ENCODE results near the gene LPO. TPM values are rescaled to one million over a fixed set of nuclear protein-coding genes. Genes with fewer than 3 reads are reported as not detected.

LPO gene
- total and polyA plus RNA-seq, 9 of the 15 experiments (the other 6 are each of a cell fraction or from before 2014, with no cell fraction given), result 0.07 to 0.11 TPM; not detected in 7

GRCh38 chr17:58276423-58276822 is 38.0 kb downstream of the LPO start:
- no peak overlapping the region for H3K4me3 ChIP-seq
- in situ Hi-C loops (cut with MboI) (loop anchor here (25.0 kb wide), 1 partner anchor 736 kb away; no protein-coding TSS in a partner anchor), intact Hi-C loops (cut with micrococcal nuclease) (no loop called here)
- H3K27me3 ChIP-seq (ENCODE audit: control insufficient read depth in 2 of 2, insufficient read depth in 2 of 2, low read length in 2 of 2), result peaks cover 30 to 81% of the 10 kb centered on the region in 2 experiments; a peak in 4 of 5 replicates
- no peaks in the 10 kb centered on the region for H3K79me2 ChIP-seq (ENCODE audit: control insufficient read depth, insufficient read depth, low read length)
- FAIRE-seq (no peak), ATAC-seq (no peak), DNase-seq (ENCODE audit: extremely low read depth in 1 of 4, low spot score in 3 of 4) (peak in 1 of 4 experiments; percentile 16)
- peaks cover 5 to 25% of the 10 kb centered on the region in 2 experiments; a peak in 3 of 5 replicates for H3K4me1 ChIP-seq (replicated peaks in 1 of 2; ENCODE audit: control insufficient read depth in 2 of 2, insufficient read depth in 2 of 2, low read length in 2 of 2)
- H3K9ac ChIP-seq (ENCODE audit: insufficient read depth in 1 of 2, low read depth in 2 of 2, low read length in 2 of 2), result no peak overlapping the region
- no peaks in the 10 kb centered on the region for H3K9me1 ChIP-seq (ENCODE audit: control insufficient read depth, insufficient read depth, low read length)
- BruUV-seq (replicated peaks), result no TSS peak
- ChIA-PET CTCF (ENCODE audit: low intra/inter-chr PET ratio) (interaction anchor here (0.6 kb wide), 1 partner anchor 169 kb away, joined by 3 read pairs; no protein-coding TSS in a partner anchor), POLR2A (no interaction called here)
- WGBS (ENCODE audit: insufficient coverage, low coverage, missing lambda C conversion rate), result 0% methylated on average over 2 of the region's 2 CpGs
- H3K9me3 ChIP-seq (replicated peaks; ENCODE audit: control insufficient read depth, insufficient read depth, low read depth, low read length), result no peaks in the 10 kb centered on the region
- H3K4me2 ChIP-seq (ENCODE audit: insufficient read depth, low read length), result no peak overlapping the region
- H3K27ac ChIP-seq (ENCODE audit: extremely low read depth, low read depth, low read length), result no peak overlapping the region
- H3K36me3 ChIP-seq (ENCODE audit: control insufficient read depth, insufficient read depth, low read length), result no peaks in the 10 kb centered on the region
- H4K20me1 ChIP-seq (replicated peaks; ENCODE audit: control insufficient read depth, insufficient read depth, low read length), result peaks cover 2% of the 10 kb centered on the region; the same call in 1 of the 2 replicates
- H2AFZ ChIP-seq (ENCODE audit: low read depth, low read length), result no peak overlapping the region
- TF ChIP-seq, protein P1, sequence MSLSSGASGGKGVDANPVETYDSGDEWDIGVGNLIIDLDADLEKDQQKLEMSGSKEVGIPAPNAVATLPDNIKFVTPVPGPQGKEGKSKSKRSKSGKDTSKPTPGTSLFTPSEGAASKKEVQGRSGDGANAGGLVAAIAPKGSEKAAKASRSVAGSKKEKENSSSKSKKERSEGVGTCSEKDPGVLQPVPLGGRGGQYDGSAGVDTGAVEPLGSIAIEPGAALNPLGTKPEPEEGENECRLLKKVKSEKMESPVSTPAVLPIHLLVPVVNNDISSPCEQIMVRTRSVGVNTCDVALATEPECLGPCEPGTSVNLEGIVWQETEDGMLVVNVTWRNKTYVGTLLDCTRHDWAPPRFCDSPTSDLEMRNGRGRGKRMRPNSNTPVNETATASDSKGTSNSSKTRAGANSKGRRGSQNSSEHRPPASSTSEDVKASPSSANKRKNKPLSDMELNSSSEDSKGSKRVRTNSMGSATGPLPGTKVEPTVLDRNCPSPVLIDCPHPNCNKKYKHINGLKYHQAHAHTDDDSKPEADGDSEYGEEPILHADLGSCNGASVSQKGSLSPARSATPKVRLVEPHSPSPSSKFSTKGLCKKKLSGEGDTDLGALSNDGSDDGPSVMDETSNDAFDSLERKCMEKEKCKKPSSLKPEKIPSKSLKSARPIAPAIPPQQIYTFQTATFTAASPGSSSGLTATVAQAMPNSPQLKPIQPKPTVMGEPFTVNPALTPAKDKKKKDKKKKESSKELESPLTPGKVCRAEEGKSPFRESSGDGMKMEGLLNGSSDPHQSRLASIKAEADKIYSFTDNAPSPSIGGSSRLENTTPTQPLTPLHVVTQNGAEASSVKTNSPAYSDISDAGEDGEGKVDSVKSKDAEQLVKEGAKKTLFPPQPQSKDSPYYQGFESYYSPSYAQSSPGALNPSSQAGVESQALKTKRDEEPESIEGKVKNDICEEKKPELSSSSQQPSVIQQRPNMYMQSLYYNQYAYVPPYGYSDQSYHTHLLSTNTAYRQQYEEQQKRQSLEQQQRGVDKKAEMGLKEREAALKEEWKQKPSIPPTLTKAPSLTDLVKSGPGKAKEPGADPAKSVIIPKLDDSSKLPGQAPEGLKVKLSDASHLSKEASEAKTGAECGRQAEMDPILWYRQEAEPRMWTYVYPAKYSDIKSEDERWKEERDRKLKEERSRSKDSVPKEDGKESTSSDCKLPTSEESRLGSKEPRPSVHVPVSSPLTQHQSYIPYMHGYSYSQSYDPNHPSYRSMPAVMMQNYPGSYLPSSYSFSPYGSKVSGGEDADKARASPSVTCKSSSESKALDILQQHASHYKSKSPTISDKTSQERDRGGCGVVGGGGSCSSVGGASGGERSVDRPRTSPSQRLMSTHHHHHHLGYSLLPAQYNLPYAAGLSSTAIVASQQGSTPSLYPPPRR (CRISPR knock-in tag; IDR thresholded peaks at IDR 0.05; ENCODE audit: borderline replicate concordance), result no peak
- TF ChIP-seq RCOR1 (IDR thresholded peaks at IDR 0.05; ENCODE audit: borderline replicate concordance in 1 of 2, low read depth in 2 of 2, low read length in 2 of 2), result no peak
- TF ChIP-seq CHAMP1 (IDR thresholded peaks at IDR 0.05), result no peak
- TF ChIP-seq, protein P2, sequence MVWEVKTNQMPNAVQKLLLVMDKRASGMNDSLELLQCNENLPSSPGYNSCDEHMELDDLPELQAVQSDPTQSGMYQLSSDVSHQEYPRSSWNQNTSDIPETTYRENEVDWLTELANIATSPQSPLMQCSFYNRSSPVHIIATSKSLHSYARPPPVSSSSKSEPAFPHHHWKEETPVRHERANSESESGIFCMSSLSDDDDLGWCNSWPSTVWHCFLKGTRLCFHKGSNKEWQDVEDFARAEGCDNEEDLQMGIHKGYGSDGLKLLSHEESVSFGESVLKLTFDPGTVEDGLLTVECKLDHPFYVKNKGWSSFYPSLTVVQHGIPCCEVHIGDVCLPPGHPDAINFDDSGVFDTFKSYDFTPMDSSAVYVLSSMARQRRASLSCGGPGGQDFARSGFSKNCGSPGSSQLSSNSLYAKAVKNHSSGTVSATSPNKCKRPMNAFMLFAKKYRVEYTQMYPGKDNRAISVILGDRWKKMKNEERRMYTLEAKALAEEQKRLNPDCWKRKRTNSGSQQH (CRISPR knock-in tag; IDR thresholded peaks at IDR 0.05), result no peak
- no peak for TF ChIP-seq THAP12 (CRISPR knock-in tag; IDR thresholded peaks at IDR 0.05)
- no peak for TF ChIP-seq RNF2 (IDR thresholded peaks at IDR 0.05)
- no peak for TF ChIP-seq SIRT6 (IDR thresholded peaks at IDR 0.05; ENCODE audit: low read depth, low read length)
- no peak for TF ChIP-seq POLR3G (IDR thresholded peaks at IDR 0.05; ENCODE audit: extremely low read depth, insufficient read length, insufficient replicate concordance)
- no peak for TF ChIP-seq MTF1 (CRISPR knock-in tag; IDR thresholded peaks at IDR 0.05; ENCODE audit: borderline replicate concordance)
- TF ChIP-seq NEUROD1 (IDR thresholded peaks at IDR 0.05; ENCODE audit: borderline replicate concordance, low read depth, low read length, partially characterized antibody), result no peak
- TF ChIP-seq MIER1 (IDR thresholded peaks at IDR 0.05; ENCODE audit: low read depth), result no peak

Measured in K562 (cell line).